Osteoblast (primary cell): ENCODE results near the gene SLC29A1. TPM values are rescaled to one million over a fixed set of nuclear protein-coding genes. Genes with fewer than 3 reads are reported as not detected.

Experiments used
- DNase-seq: peaks from one replicate; pipeline ENCODE4 v3.0.0; 2011; ENCODE audit warnings: low spot score, mixed read lengths; ENCODE audit not compliant: insufficient read length; ENCODE audit errors: missing footprints
- H2AFZ ChIP-seq: 2 replicates; pipeline ENCODE4 v1.6.0; 2011; ENCODE audit warnings: mild to moderate bottlenecking, low read length
- H3K27ac ChIP-seq: 2 replicates; pipeline ENCODE4 v1.5.1; 2011; ENCODE audit warnings: mild to moderate bottlenecking, low read depth, low read length, moderate library complexity
- H3K27me3 ChIP-seq: 2 replicates; pipeline ENCODE4 v1.6.0; 2012; ENCODE audit warnings: mild to moderate bottlenecking, control low read depth, inconsistent platforms, low read length, moderate library complexity; ENCODE audit not compliant: insufficient read depth
- H3K36me3 ChIP-seq: 2 replicates; pipeline ENCODE4 v1.5.1; 2011; ENCODE audit warnings: mild to moderate bottlenecking, low read length, control low read depth, moderate library complexity; ENCODE audit not compliant: insufficient read depth
- H3K4me1 ChIP-seq: 2 replicates; pipeline ENCODE4 v1.5.1; 2011; ENCODE audit warnings: mild to moderate bottlenecking, low read length, control low read depth, moderate library complexity; ENCODE audit not compliant: insufficient read depth
- H3K4me2 ChIP-seq: 2 replicates; pipeline ENCODE4 v1.6.0; 2011; ENCODE audit warnings: mild to moderate bottlenecking, low read length; ENCODE audit not compliant: insufficient read depth
- H3K4me3 ChIP-seq: fragments of 200-600 bp; sonication (generic); 3 replicates; pipeline ENCODE4 v1.5.1; 2012; ENCODE audit warnings: mild to moderate bottlenecking, low read length, inconsistent platforms; ENCODE audit not compliant: insufficient read depth
- H3K79me2 ChIP-seq: 2 replicates; pipeline ENCODE4 v1.6.0; 2012; ENCODE audit warnings: mild to moderate bottlenecking, low read length, control low read depth, inconsistent platforms; ENCODE audit not compliant: insufficient read depth
- H3K9me3 ChIP-seq: 2 replicates; pipeline ENCODE4 v1.5.1; 2011; ENCODE audit warnings: low read depth, low read length, control low read depth
- H4K20me1 ChIP-seq: 2 replicates; pipeline ENCODE4 v1.6.0; 2012; ENCODE audit warnings: mild to moderate bottlenecking, low read length, control low read depth; ENCODE audit not compliant: insufficient read depth
- total RNA-seq: library from RNA; depleted of rRNA; stranded (reverse); fragments of >200 nt; gene quantifications from 2 replicates; pipeline ENCODE4 v1.2.3, GENCODE V29; 2012
- TF ChIP-seq, protein P1 (sequence below): IDR thresholded peaks from 2 replicates; pipeline ENCODE4 v1.5.1; 2011; ENCODE audit warnings: mild to moderate bottlenecking, low read depth, low read length, moderate library complexity; ENCODE audit errors: extremely low read depth

The SLC29A1 gene
- total RNA-seq, 1 donor, result 8.0 TPM

DNA sequence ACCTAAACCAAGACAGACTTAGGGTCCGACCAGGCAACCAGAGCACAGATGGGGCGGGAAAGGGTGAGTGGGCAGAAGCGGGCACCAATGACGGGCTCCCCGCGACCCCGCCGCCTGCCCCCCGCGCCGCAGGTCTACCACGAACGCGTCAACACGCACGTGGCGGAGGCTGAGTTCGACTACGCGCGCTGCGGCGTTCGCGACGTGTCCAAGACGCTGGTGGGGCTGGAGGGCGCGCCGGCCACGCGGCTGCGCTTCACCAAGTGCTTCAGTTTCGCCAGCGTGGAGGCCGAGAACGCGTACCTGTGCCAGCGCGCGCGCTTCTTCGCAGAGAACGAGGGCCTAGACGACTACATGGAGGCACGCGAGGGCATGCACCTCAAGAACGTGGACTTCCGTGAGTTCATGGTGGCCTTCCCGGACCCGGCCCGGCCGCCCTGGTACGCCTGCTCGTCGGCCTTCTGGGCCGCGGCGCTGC, 51.9 kb downstream of the SLC29A1 start:
- H3K79me2 ChIP-seq, result no peaks in the 10 kb centered on the region
- no peaks in the 10 kb centered on the region for H3K4me1 ChIP-seq
- H3K36me3 ChIP-seq, result no peaks in the 10 kb centered on the region
- no peak overlapping the region for H3K4me3 ChIP-seq
- H3K27ac ChIP-seq, result no peak overlapping the region
- H3K9me3 ChIP-seq, result no peaks in the 10 kb centered on the region
- H2AFZ ChIP-seq, result no peak overlapping the region
- no peak overlapping the region for H3K4me2 ChIP-seq
- TF ChIP-seq, protein P1, sequence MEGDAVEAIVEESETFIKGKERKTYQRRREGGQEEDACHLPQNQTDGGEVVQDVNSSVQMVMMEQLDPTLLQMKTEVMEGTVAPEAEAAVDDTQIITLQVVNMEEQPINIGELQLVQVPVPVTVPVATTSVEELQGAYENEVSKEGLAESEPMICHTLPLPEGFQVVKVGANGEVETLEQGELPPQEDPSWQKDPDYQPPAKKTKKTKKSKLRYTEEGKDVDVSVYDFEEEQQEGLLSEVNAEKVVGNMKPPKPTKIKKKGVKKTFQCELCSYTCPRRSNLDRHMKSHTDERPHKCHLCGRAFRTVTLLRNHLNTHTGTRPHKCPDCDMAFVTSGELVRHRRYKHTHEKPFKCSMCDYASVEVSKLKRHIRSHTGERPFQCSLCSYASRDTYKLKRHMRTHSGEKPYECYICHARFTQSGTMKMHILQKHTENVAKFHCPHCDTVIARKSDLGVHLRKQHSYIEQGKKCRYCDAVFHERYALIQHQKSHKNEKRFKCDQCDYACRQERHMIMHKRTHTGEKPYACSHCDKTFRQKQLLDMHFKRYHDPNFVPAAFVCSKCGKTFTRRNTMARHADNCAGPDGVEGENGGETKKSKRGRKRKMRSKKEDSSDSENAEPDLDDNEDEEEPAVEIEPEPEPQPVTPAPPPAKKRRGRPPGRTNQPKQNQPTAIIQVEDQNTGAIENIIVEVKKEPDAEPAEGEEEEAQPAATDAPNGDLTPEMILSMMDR, result no peak
- H3K27me3 ChIP-seq, result peaks cover 41% of the 10 kb centered on the region
- DNase-seq, result peak; percentile 66
- H4K20me1 ChIP-seq, result no peaks in the 10 kb centered on the region

DNA sequence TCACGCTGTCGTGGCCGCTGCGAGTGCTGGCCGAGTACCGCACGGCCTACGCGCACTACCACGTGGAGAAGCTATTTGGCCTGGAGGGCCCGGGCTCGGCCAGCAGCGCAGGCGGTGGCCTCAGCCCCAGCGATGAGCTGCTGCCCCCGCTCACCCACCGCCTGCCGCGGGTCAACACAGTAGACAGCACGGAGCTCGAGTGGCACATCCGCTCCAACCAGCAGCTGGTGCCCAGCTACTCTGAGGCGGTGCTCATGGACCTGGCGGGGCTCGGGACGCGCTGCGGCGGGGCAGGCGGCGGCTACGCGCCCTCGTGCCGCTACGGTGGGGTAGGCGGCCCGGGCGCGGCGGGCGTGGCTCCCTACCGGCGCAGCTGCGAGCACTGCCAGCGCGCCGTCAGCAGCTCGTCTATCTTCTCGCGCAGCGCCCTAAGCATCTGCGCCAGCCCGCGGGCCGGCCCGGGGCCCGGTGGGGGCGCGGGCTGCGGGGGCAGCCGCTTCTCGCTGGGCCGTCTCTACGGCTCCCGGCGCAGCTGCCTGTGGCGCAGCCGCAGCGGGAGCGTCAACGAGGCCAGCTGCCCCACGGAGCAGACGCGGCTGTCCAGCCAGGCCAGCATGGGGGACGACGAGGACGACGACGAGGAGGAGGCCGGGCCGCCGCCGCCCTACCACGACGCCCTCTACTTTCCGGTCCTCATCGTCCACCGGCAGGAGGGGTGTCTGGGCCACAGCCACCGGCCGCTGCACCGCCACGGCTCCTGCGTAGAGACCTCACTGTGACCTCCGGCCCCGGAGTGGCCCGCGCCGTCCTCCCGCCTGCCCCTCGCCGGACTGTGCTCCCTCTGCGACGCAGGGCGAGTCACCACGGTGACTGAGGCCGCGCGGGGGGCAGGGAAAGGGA, 52.6 kb downstream of the SLC29A1 start:
- Histone ChIP-seq H3K36me3 (no peaks in the 10 kb centered on the region), H3K4me1 (no peaks in the 10 kb centered on the region), H4K20me1 (no peaks in the 10 kb centered on the region), H3K9me3 (no peaks in the 10 kb centered on the region), H2AFZ (no peak overlapping the region), H3K79me2 (no peaks in the 10 kb centered on the region), H3K27me3 (peaks cover 40% of the 10 kb centered on the region), H3K27ac (no peak overlapping the region), H3K4me3 (no peak overlapping the region), H3K4me2 (peak overlapping the region; percentile 32)
- TF ChIP-seq, protein P1, result no peak
- DNase-seq, result peak; percentile 84

DNA sequence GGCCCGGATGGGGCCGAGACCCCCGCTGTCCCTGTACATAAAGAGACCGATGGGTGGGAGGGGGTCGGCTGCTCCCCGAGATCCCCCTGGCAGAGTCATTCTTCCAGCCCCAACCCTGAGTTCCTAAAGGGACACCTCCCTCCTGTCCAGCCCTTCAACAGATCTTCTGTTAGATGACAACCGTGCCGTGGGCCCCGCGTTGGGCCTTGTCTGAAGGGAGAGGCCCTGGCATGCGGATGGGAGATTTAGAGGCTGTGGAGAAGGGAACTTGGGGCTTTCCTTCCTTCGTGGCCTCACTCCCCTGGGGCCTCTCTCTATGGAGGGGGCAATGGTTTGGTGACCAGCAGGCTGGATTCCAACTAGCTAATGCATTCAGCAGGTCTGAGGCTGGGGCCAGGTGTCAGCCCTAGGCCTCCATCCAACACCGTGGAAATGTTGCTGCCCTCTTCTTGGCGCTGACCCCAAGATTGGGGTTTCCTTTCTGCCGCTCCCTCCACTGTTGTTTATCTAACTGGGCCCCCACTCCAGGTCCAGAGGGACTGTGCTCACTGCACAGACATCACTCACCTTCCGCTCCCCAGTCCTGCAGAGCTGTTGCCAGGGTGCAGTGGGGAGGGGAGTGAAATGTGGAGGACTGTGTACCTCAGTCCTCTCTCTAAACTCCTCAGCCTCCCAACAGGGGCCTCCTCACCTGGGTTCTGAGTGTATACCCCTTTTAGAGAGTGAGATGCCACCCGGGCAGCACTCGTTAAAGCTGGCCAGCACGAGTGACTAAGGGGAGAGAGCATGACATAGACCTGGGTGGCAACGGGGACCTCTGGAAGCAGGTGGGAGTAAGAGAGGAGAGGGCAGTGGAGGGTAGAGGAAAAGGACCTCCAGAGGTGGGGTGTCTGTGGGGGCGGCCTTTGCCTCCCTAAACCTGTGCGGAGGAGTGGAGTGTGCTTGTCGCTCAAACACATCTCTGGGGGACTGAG, 53.6 kb downstream of the SLC29A1 start:
- H3K4me3 ChIP-seq, result no peak overlapping the region
- H3K36me3 ChIP-seq, result no peaks in the 10 kb centered on the region
- DNase-seq, result peak; percentile 92
- no peak overlapping the region for H3K4me2 ChIP-seq
- no peak overlapping the region for H2AFZ ChIP-seq
- H3K9me3 ChIP-seq, result no peaks in the 10 kb centered on the region
- no peak overlapping the region for H3K27ac ChIP-seq
- H3K4me1 ChIP-seq, result no peaks in the 10 kb centered on the region
- TF ChIP-seq, protein P1, result no peak
- H3K79me2 ChIP-seq, result no peaks in the 10 kb centered on the region
- peaks cover 32% of the 10 kb centered on the region for H3K27me3 ChIP-seq
- H4K20me1 ChIP-seq, result no peaks in the 10 kb centered on the region
